GM23338 (cell line): ENCODE data around the gene TTBK1. TPM values are rescaled to one million over a fixed set of nuclear protein-coding genes. Genes with fewer than 3 reads are reported as not detected.

ENCODE experiments used
- ATAC-seq: fragments of 200-7000 bp; cut with Tn5 transposase; 3 replicates; pipeline ENCODE4 v1.9.1; 2020
- DNase-seq: peaks from one replicate; pipeline ENCODE4 v3.0.0-alpha.2; 2015; ENCODE audit warnings: low spot score
- H2AFZ ChIP-seq: fragments of 200-600 bp; sonication (generic); 2 replicates; pipeline ENCODE4 v1.8.0; 2016; ENCODE audit warnings: antibody characterized with exemption, mild to moderate bottlenecking, moderate library complexity
- H3F3A ChIP-seq: fragments of 200-600 bp; sonication (generic); replicated peaks from 2 replicates; pipeline ENCODE4 v1.8.0; 2017; ENCODE audit warnings: antibody characterized with exemption, mixed run types, low read depth
- H3K27ac ChIP-seq: fragments of 200-600 bp; sonication (generic); 2 replicates; pipeline ENCODE4 v1.6.1; 2016; ENCODE audit warnings: low read depth
- H3K27me3 ChIP-seq: fragments of 200-600 bp; sonication (generic); 2 replicates; pipeline ENCODE4 v1.8.0; 2016; ENCODE audit warnings: mild to moderate bottlenecking, mixed run types, moderate library complexity; ENCODE audit not compliant: insufficient read depth
- H3K36me3 ChIP-seq: fragments of 200-600 bp; sonication (generic); 2 replicates; pipeline ENCODE4 v1.8.0; 2016; ENCODE audit warnings: mild to moderate bottlenecking; ENCODE audit not compliant: insufficient read depth
- H3K4me1 ChIP-seq: fragments of 200-600 bp; sonication (generic); 2 replicates; pipeline ENCODE4 v1.8.0; 2016; ENCODE audit warnings: mild to moderate bottlenecking, moderate library complexity; ENCODE audit not compliant: insufficient read depth
- H3K4me2 ChIP-seq: fragments of 200-600 bp; sonication (generic); 2 replicates; pipeline ENCODE4 v1.7.1; 2017; ENCODE audit warnings: mixed run types
- H3K4me3 ChIP-seq: fragments of 200-600 bp; sonication (generic); 2 replicates; pipeline ENCODE4 v1.6.1; 2016; ENCODE audit warnings: mixed run types
- H3K79me2 ChIP-seq: fragments of 200-600 bp; sonication (generic); replicated peaks from 2 replicates; pipeline ENCODE4 v1.8.0; 2017; ENCODE audit warnings: mild to moderate bottlenecking; ENCODE audit not compliant: insufficient read depth
- H3K9me2 ChIP-seq: fragments of 200-600 bp; sonication (generic); 2 replicates; pipeline ENCODE4 v1.8.0; 2017; ENCODE audit not compliant: insufficient read depth
- H4K20me1 ChIP-seq: fragments of 200-600 bp; sonication (generic); replicated peaks from 2 replicates; pipeline ENCODE4 v1.8.0; 2017; ENCODE audit warnings: mild to moderate bottlenecking; ENCODE audit not compliant: insufficient read depth
- H3K27ac Mint-ChIP-seq: 2 replicates; pipeline ENCODE4 v1.8.0; 2020; ENCODE audit warnings: inconsistent platforms, mild to moderate bottlenecking, moderate library complexity, mixed read lengths
- H3K27me3 Mint-ChIP-seq: 3 replicates; pipeline ENCODE4 v1.8.0; 2022; ENCODE audit warnings: low read depth, mild to moderate bottlenecking, moderate library complexity, mixed read lengths, inconsistent platforms; ENCODE audit not compliant: insufficient read depth, poor library complexity
- H3K36me3 Mint-ChIP-seq: 3 replicates; pipeline ENCODE4 v1.8.0; 2021; ENCODE audit warnings: low read depth, mild to moderate bottlenecking, inconsistent platforms, moderate library complexity, mixed read lengths
- H3K4me1 Mint-ChIP-seq: 3 replicates; pipeline ENCODE4 v1.8.0; 2020; ENCODE audit warnings: mild to moderate bottlenecking, inconsistent platforms, mixed read lengths
- H3K4me3 Mint-ChIP-seq: 3 replicates; pipeline ENCODE4 v1.8.0; 2021; ENCODE audit warnings: moderate library complexity, mild to moderate bottlenecking, inconsistent platforms, mixed read lengths
- H3K9me3 Mint-ChIP-seq: 3 replicates; pipeline ENCODE4 v1.8.0; 2020; ENCODE audit warnings: moderate library complexity, mild to moderate bottlenecking, inconsistent platforms, mixed read lengths
- CTCF ChIP-seq, 2 experiments: fragments of 200-600 bp in 1 of 2; sonication (generic) in 1 of 2; conservative IDR thresholded peaks; 2 replicates each; pipeline versions ENCODE4 v1.5.1 to v1.6.1; 2016 to 2017; ENCODE audit warnings: antibody characterized with exemption in 2 of 2, low read depth in 2 of 2, mild to moderate bottlenecking in 2 of 2, moderate library complexity in 1 of 2
- ETS1 ChIP-seq: IDR thresholded peaks from 2 replicates; pipeline ENCODE4 v1.6.1; 2016; ENCODE audit warnings: antibody characterized with exemption
- EZH2 ChIP-seq: fragments of 200-600 bp; sonication (generic); IDR thresholded peaks from one replicate; pipeline ENCODE4 v1.8.0; 2017; ENCODE audit warnings: antibody characterized with exemption, mild to moderate bottlenecking, low read depth; ENCODE audit not compliant: unreplicated experiment
- NANOG ChIP-seq: IDR thresholded peaks from 2 replicates; pipeline ENCODE4 v1.6.1; 2016; ENCODE audit warnings: antibody characterized with exemption, borderline replicate concordance
- POLR2AphosphoS5 ChIP-seq: IDR thresholded peaks from 2 replicates; pipeline ENCODE4 v1.6.1; 2016; ENCODE audit warnings: antibody characterized with exemption, low read depth
- REST ChIP-seq: IDR thresholded peaks from one replicate; pipeline ENCODE4 v1.6.1; 2018; ENCODE audit warnings: antibody characterized with exemption; ENCODE audit not compliant: unreplicated experiment
- STAT1 ChIP-seq: IDR thresholded peaks from one replicate; pipeline ENCODE4 v1.6.1; 2016; ENCODE audit warnings: antibody characterized with exemption; ENCODE audit not compliant: unreplicated experiment
- ZNF114 ChIP-seq: fragments of 250-450 bp; sonication (Bioruptor Pico); IDR thresholded peaks from 2 replicates; pipeline ENCODE4 v1.5.0; 2020; ENCODE audit warnings: mild to moderate bottlenecking, moderate library complexity
- ZNF462 ChIP-seq: fragments of 250-450 bp; sonication (Bioruptor Pico); IDR thresholded peaks from 2 replicates; pipeline ENCODE4 v1.5.0; 2020; ENCODE audit warnings: mild to moderate bottlenecking, moderate library complexity
- polyA plus RNA-seq: library from polyadenylated mRNA; unstranded; fragments of >200 nt; fragmentation: Nextera tagmentation; extraction: Ambion mirVana; gene quantifications from 2 replicates; pipeline ENCODE4 v1.2.1, GENCODE V29; 2016
- total RNA-seq: library from RNA; depleted of rRNA; stranded (reverse); fragments of >200 nt; shearing (Covaris generic); gene quantifications from 2 replicates; pipeline ENCODE4 v1.2.3, GENCODE V29; 2014

The TTBK1 gene
- total and polyA plus RNA-seq, 2 experiments from 2014 or later = 0.29 to 1.1 TPM

- TF ChIP-seq REST = no peak
- no peak for TF ChIP-seq POLR2AphosphoS5
- TF ChIP-seq ETS1 = no peak
- no peak for TF ChIP-seq NANOG
Measured at GRCh38 chr6:43331470-43331869, 88.2 kb downstream of the TTBK1 start (continued).

- Histone ChIP-seq H3K79me2 (no peaks in the 10 kb centered on the region), H3K9me2 (no peaks in the 10 kb centered on the region), H3K27me3 (no peaks in the 10 kb centered on the region), H4K20me1 (no peaks in the 10 kb centered on the region; the same call in 1 of the 2 replicates), H3K4me3 (no peak overlapping the region), H2AFZ (no peak overlapping the region), H3K4me1 (no peaks in the 10 kb centered on the region), H3K36me3 (no peaks in the 10 kb centered on the region), H3F3A (no peaks in the 10 kb centered on the region), H3K4me2 (no peak overlapping the region), H3K27ac (no peak overlapping the region)
- Mint-ChIP-seq H3K4me3 (no peak overlapping the region), H3K36me3 (no peaks in the 10 kb centered on the region), H3K27me3 (peaks cover 1% of the 10 kb centered on the region), H3K4me1 (peaks cover 2% of the 10 kb centered on the region; the same call in 2 of the 3 replicates), H3K27ac (no peak overlapping the region), H3K9me3 (no peaks in the 10 kb centered on the region)
- DNase-seq (no peak), ATAC-seq (no peak)
- TF ChIP-seq STAT1 = no peak
- no peak for TF ChIP-seq ZNF462 (CRISPR knock-in tag)
- TF ChIP-seq ZNF114 = no peak
- TF ChIP-seq EZH2 = no peak
- TF ChIP-seq POLR2AphosphoS5 = no peak
- TF ChIP-seq CTCF (conservative IDR thresholded peaks at IDR 0.05; ENCODE audit: low read depth in 2 of 2) = no peak
- TF ChIP-seq NANOG = no peak
- TF ChIP-seq REST = no peak
Measured at GRCh38 chr6:43331891-43332290, 88.6 kb downstream of the TTBK1 start.
